Measurements from ENCODE around the gene BNIP3.

The BNIP3 gene

GRCh38 chr10:131982185-131982756 is 548 bp upstream of the BNIP3 start:
- TF ChIP-seq KLF10 (tag by site-specific recombination; IDR thresholded peaks at IDR 0.05): 0 out of 2 replicates have a peak, but pooled peaks have one; percentile 5
- 0 out of 2 replicates have a peak, but pooled peaks have one; percentile 8 for TF ChIP-seq ZSCAN30 (tag by site-specific recombination; IDR thresholded peaks at IDR 0.05)
- TF ChIP-seq AEBP2 (tag by site-specific recombination; IDR thresholded peaks at IDR 0.05; ENCODE audit: borderline replicate concordance): no peak
- TF ChIP-seq ZFHX2 (tag by site-specific recombination; conservative IDR thresholded peaks at IDR 0.05): peak; percentile 25; the same call in 1 of the 2 replicates
- CTCF ChIA-PET: no interaction called here
- peak overlapping the region; percentile 50 for H3K4me3 ChIP-seq (ENCODE audit: low read depth, low read length)
- peak overlapping the region; percentile 60; the same call in 1 of the 2 replicates for H3K27ac ChIP-seq (ENCODE audit: extremely low read depth, low read depth, low read length)
- peaks cover 0 to 4% of the 10 kb centered on the region in 2 experiments; a peak in 2 of 3 replicates for H3K36me3 ChIP-seq (ENCODE audit: control insufficient read depth in 2 of 2, insufficient read depth in 1 of 2, low read length in 2 of 2)
- no peaks in the 10 kb centered on the region for H3K9me3 ChIP-seq (ENCODE audit: control insufficient read depth, insufficient read depth, low read depth, low read length)
- H3K4me1 ChIP-seq (ENCODE audit: control insufficient read depth, insufficient read depth, low read length): no peaks in the 10 kb centered on the region
- POLR2A ChIA-PET: interaction anchor here (1.1 kb wide), 1 partner anchor 82 kb away, joined by 3 read pairs; no protein-coding TSS in a partner anchor

- ChIA-PET POLR2A (no interaction called here), CTCF (interaction anchor here (0.7 to 2.4 kb wide), 2 partner anchors 9 to 42 kb away, joined by 3 to 10 read pairs; no protein-coding TSS in a partner anchor)
- H3K4me3 ChIP-seq (ENCODE audit: low read depth, low read length): peak overlapping the region; percentile 58
- peak overlapping the region; percentile 52; the same call in 1 of the 2 replicates for H3K27ac ChIP-seq (ENCODE audit: extremely low read depth, low read depth, low read length)
- H3K9me3 ChIP-seq (ENCODE audit: control insufficient read depth, insufficient read depth, low read depth, low read length): no peaks in the 10 kb centered on the region
- peaks cover 0 to 5% of the 10 kb centered on the region in 2 experiments; a peak in 2 of 3 replicates for H3K36me3 ChIP-seq (ENCODE audit: control insufficient read depth in 2 of 2, insufficient read depth in 1 of 2, low read length in 2 of 2)
- TF ChIP-seq ZNF335 (tag by site-specific recombination; conservative IDR thresholded peaks at IDR 0.05) (peak; percentile 93), MZF1 (tag by site-specific recombination; IDR thresholded peaks at IDR 0.05; ENCODE audit: borderline replicate concordance) (no peak), ZXDB (tag by site-specific recombination; IDR thresholded peaks at IDR 0.05) (no peak), ZSCAN23 (tag by site-specific recombination; IDR thresholded peaks at IDR 0.05) (no peak), ZNF175 (tag by site-specific recombination; IDR thresholded peaks at IDR 0.05) (no peak), SETDB1 (IDR thresholded peaks at IDR 0.05; ENCODE audit: insufficient read length, low read length) (no peak)
- no peaks in the 10 kb centered on the region for H3K4me1 ChIP-seq (ENCODE audit: control insufficient read depth, insufficient read depth, low read length)
These were observed 828 bp downstream of the BNIP3 start for GRCh38 chr10:131980761-131981428.

- peak; percentile 59; the same call in 1 of the 2 replicates for TF ChIP-seq ZNF121 (tag by site-specific recombination; IDR thresholded peaks at IDR 0.05)
- TF ChIP-seq ZNF660 (tag by site-specific recombination; IDR thresholded peaks at IDR 0.05): no peak
- TF ChIP-seq ZNF791 (tag by site-specific recombination; IDR thresholded peaks at IDR 0.05): no peak
- H3K4me3 ChIP-seq (ENCODE audit: low read depth, low read length): no peak overlapping the region
- H3K9me3 ChIP-seq (ENCODE audit: control insufficient read depth, insufficient read depth, low read depth, low read length): no peaks in the 10 kb centered on the region
- H3K36me3 ChIP-seq (ENCODE audit: control insufficient read depth in 2 of 2, insufficient read depth in 1 of 2, low read length in 2 of 2): peaks cover 0 to 5% of the 10 kb centered on the region in 2 experiments; a peak in 2 of 3 replicates
- ChIA-PET CTCF (interaction anchor here (0.5 to 2.4 kb wide), 2 partner anchors 43 to 64 kb away, joined by 3 to 10 read pairs; no protein-coding TSS in a partner anchor), POLR2A (no interaction called here)
- no peak overlapping the region for H3K27ac ChIP-seq (ENCODE audit: extremely low read depth, low read depth, low read length)
- H3K4me1 ChIP-seq (ENCODE audit: control insufficient read depth, insufficient read depth, low read length): no peaks in the 10 kb centered on the region
These were observed 1.4 kb downstream of the BNIP3 start for GRCh38 chr10:131980321-131980720.

- Histone ChIP-seq H3K4me3 (ENCODE audit: low read depth, low read length) (no peak overlapping the region), H3K9me3 (ENCODE audit: control insufficient read depth, insufficient read depth, low read depth, low read length) (no peaks in the 10 kb centered on the region), H3K4me1 (ENCODE audit: control insufficient read depth, insufficient read depth, low read length) (no peaks in the 10 kb centered on the region), H3K36me3 (ENCODE audit: control insufficient read depth in 2 of 2, insufficient read depth in 1 of 2, low read length in 2 of 2) (peaks cover 0 to 5% of the 10 kb centered on the region in 2 experiments; a peak in 2 of 3 replicates), H3K27ac (ENCODE audit: extremely low read depth, low read depth, low read length) (no peak overlapping the region)
- ChIA-PET POLR2A (no interaction called here), CTCF (interaction anchor here (0.5 to 2.4 kb wide), 2 partner anchors 43 to 64 kb away, joined by 3 to 10 read pairs; no protein-coding TSS in a partner anchor)
- TF ChIP-seq ZNF433 (tag by site-specific recombination; IDR thresholded peaks at IDR 0.05; ENCODE audit: low read depth) (no peak), ZNF707 (tag by site-specific recombination; IDR thresholded peaks at IDR 0.05) (no peak), EGR2 (tag by site-specific recombination; IDR thresholded peaks at IDR 0.05; ENCODE audit: low read depth) (no peak)
These were observed 1.9 kb downstream of the BNIP3 start for GRCh38 chr10:131979821-131980270.

Data from HEK293 (cell line).